Muscle of back (tissue), 11 donors: ENCODE results near the gene EIF2S3B. TPM values are rescaled to one million over a fixed set of nuclear protein-coding genes. Genes with fewer than 3 reads are reported as not detected.

Experiments
- DNase-seq, 3 donors: peaks; one replicate each; pipeline versions ENCODE4 v3.0.0 to v3.0.0-alpha.2; 2013
- polyA plus RNA-seq, 10 donors: library from polyadenylated mRNA; unstranded; fragments of 120-200 nt; gene quantifications; one replicate each; pipeline ENCODE4 v1.2.1, GENCODE V29; 2013; ENCODE audit not compliant: insufficient read length in 10 of 10

Gene EIF2S3B
- polyA plus RNA-seq, 10 donors, result 0.38 to 7.6 (median 0.95) TPM

DNA sequence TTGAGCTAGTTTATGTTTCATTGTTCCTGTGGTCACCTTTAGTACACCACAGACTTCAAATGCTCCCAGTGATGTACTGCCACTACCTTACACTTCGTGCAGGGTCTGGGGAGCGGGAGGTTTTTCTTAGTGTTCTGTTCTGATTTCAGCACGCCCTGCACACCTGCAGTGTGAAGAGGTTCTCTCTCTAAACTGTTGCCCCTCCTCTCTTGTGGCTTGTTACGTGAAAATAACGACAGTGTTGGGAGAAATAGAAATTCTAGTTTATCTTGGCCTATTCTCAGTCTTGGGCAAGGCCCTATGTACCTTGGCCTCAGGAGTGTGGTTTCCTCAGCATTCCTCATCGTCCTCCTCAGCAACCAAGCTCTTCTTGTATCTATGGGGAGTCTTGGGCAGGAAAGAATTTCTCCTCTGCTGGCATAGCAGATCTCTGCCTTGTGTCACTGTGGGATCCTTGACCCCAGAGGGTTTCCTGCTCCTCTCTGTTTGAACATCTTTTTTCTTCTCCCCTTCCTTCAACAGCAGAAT lies 48.6 kb downstream of the EIF2S3B start:
- no peak for DNase-seq

DNA sequence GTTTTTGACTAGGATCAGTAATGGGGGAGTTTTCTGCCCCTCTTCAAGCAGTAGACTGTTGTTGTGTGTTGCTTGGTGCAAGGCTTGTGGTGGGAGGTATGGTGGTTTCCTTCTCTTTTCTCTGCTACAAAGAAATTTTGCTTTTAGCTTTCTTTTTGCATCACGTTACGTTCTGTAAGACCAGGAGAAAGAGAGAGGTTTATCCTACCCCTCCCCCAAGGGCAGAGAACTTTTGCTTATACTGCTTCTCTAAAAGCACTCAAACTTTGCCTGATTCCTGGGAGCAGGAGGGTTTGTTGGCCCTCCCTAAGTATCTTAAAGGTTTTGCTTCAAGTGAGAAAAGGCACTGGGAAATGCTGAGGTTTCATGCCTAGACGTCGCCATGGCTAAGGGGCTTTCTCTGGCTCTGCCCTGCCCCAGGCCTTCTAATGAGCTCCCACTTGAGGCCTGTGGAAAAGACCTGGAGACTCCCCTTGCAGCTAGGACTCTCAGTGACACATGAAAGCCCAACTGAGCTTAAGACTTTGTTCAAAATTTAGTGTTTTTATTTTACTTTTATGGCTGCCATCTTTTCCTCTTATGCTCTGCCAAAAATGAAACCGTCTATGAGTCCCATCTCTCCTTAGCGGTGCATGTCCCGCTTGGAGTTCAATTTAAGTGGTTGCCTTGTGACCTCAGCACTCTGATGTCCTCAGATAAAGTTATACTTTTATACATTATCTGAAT lies 49.2 kb downstream of the EIF2S3B start:
- DNase-seq, result no peak

DNA sequence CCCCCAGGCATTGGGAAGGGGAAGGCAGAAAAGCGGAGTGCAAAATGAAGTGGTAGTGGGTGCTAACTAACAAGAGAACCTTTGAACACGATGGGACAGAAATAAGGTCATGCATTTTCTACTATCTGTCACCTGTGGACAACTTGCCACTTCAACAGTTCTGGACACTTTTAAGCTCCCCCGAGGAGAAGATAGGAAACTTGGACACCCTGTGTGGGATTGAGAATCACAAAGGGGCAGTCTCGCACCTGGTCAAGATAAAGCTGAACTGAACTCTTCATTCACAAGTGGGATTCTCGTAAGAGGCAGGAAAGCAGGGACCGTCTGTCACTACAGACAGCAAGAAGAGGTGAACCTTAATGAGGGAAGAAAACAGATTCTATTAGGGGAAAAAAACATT lies 51.6 kb downstream of the EIF2S3B start:
- DNase-seq, result no peak

DNA sequence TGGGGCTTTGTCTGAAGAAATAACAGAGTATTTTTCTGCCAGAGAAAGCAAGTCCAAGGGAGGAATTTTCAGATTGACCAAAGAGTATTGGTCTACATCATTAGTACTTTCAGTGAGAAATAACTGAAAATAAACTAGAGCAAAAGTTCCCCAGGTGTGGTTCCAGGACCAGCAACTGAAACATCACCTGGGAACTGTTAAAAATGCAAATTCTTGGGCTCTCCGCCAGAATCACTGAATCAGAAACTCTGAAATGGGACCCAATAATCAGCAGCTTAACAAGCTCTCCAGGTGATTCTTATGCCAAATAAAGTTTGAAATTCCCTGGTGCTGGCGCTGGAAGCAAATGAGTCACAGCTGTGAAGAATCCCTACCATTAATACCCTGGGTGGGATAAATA lies 52.1 kb downstream of the EIF2S3B start:
- no peak for DNase-seq

Other genes starting within 250 kb of the EIF2S3B start
- gene KLRD1, start 198.0 kb upstream of the EIF2S3B start, polyA plus RNA-seq, result 1 to 10 TPM in 2 of 10 donors, under 1 TPM in 8; 0.23 to 1.8 (median 0.49) TPM
- 1 to 10 TPM in 2 of 10 donors, under 1 TPM in 8; 0.20 to 2.0 (median 0.45) TPM for gene KLRK1, start 115.8 kb upstream of the EIF2S3B start, polyA plus RNA-seq
- under 1 TPM in 2 of 10 donors, not detected in 8; 0.35 to 0.41 TPM for gene KLRC4, start 96.1 kb upstream of the EIF2S3B start, polyA plus RNA-seq
- under 1 TPM in 2 of 10 donors, not detected in 8; 0.19 to 0.32 TPM for gene KLRC3, start 85.3 kb upstream of the EIF2S3B start, polyA plus RNA-seq
- gene KLRC2, start 69.9 kb upstream of the EIF2S3B start, polyA plus RNA-seq, result under 1 TPM in 3 of 10 donors, not detected in 7; 0.29 to 0.56 (median 0.47) TPM
- gene KLRC1, start 52.5 kb upstream of the EIF2S3B start, polyA plus RNA-seq, result 1 to 10 TPM in 2 of 10 donors, under 1 TPM in 6, not detected in 2; 0.21 to 1.5 (median 0.38) TPM
- 10 to 100 TPM; 26.9 to 37.5 (median 29.4) TPM for gene MAGOHB, start 107.7 kb downstream of the EIF2S3B start, polyA plus RNA-seq
- gene STYK1, start 168.2 kb downstream of the EIF2S3B start, polyA plus RNA-seq, result under 1 TPM in 3 of 10 donors, not detected in 7; 0.07 to 0.19 (median 0.14) TPM
- gene YBX3, start 217.4 kb downstream of the EIF2S3B start, polyA plus RNA-seq, result 1,000 to 10,000 TPM in 2 of 10 donors, 100 to 1,000 TPM in 8; 583 to 1,085 (median 921) TPM